ENCODE data around the gene MEDAG. TPM values are rescaled to one million over a fixed set of nuclear protein-coding genes. Genes with fewer than 3 reads are reported as not detected.

The MEDAG gene
- total and polyA plus RNA-seq, 7 experiments from 2014 or later, result 0.17 to 0.49 TPM; not detected in 5

GRCh38 chr13:30867089-30867669 is 38.9 kb upstream of the MEDAG start:
- H3K27ac Mint-ChIP-seq, result no peak overlapping the region
- ATAC-seq, result no peak
- Histone ChIP-seq H3K4me1 (ENCODE audit: control insufficient read depth in 2 of 2, insufficient read depth in 2 of 2, low read length in 2 of 2) (no peaks in the 10 kb centered on the region), H3K36me3 (ENCODE audit: control insufficient read depth in 2 of 3, insufficient read depth in 3 of 3, low read length in 3 of 3) (no peaks in the 10 kb centered on the region), H3K27ac (ENCODE audit: low read depth, low read length) (no peak overlapping the region), H3K27me3 (ENCODE audit: control insufficient read depth in 2 of 2, insufficient read depth in 2 of 2, low read length in 2 of 2) (no peaks in the 10 kb centered on the region), H3K9me3 (ENCODE audit: control insufficient read depth in 2 of 3, low read length in 3 of 3) (no peaks in the 10 kb centered on the region), H3K4me3 (ENCODE audit: low read length) (no peak overlapping the region)
- no peak overlapping the region for H3K4me3 Mint-ChIP-seq
- H3K27me3 Mint-ChIP-seq, result peaks cover 5 to 25% (median 12%) of the 10 kb centered on the region in 5 donors
- H3K4me1 Mint-ChIP-seq, result peaks cover 0 to 14% (median 4%) of the 10 kb centered on the region in 7 donors
- ChIA-PET POLR2A (no interaction called here), CTCF (interaction anchor here (0.5 to 0.9 kb wide), 3 partner anchors 20 to 286 kb away, joined by 3 to 5 read pairs (median 3); no protein-coding TSS in a partner anchor)
- no peaks in the 10 kb centered on the region for H3K36me3 Mint-ChIP-seq
- peaks cover 0 to 3% (median 0%) of the 10 kb centered on the region in 11 donors for H3K9me3 Mint-ChIP-seq
- intact Hi-C loops (cut with micrococcal nuclease), result loop anchor here in 1 of 2 donors (5.0 to 10.0 kb wide), 2 partner anchors 190 to 732 kb away; no protein-coding TSS in a partner anchor
- DNase-seq, result no peak

GRCh38 chr13:30868799-30869470 is 37.1 kb upstream of the MEDAG start:
- no peak for ATAC-seq
- H3K4me1 ChIP-seq (ENCODE audit: control insufficient read depth in 2 of 2, insufficient read depth in 2 of 2, low read length in 2 of 2), result no peaks in the 10 kb centered on the region
- no peak overlapping the region for H3K27ac ChIP-seq (ENCODE audit: low read depth, low read length)
- Mint-ChIP-seq H3K4me3 (no peak overlapping the region), H3K36me3 (no peaks in the 10 kb centered on the region), H3K4me1 (peaks cover 0 to 14% (median 4%) of the 10 kb centered on the region in 7 donors), H3K27ac (no peak overlapping the region), H3K27me3 (peaks cover 5 to 25% (median 12%) of the 10 kb centered on the region in 5 donors), H3K9me3 (no peaks in the 10 kb centered on the region)
- CTCF ChIA-PET, result interaction anchor here (0.7 to 1.0 kb wide), 2 partner anchors 10 to 15 kb away, joined by 3 to 7 read pairs; no protein-coding TSS in a partner anchor
- DNase-seq, result no peak
- no peak overlapping the region for H3K4me3 ChIP-seq (ENCODE audit: low read length)
- no peaks in the 10 kb centered on the region for H3K9me3 ChIP-seq (ENCODE audit: control insufficient read depth in 2 of 3, low read length in 3 of 3)
- no peaks in the 10 kb centered on the region for H3K27me3 ChIP-seq (ENCODE audit: control insufficient read depth in 2 of 2, insufficient read depth in 2 of 2, low read length in 2 of 2)
- POLR2A ChIA-PET, result no interaction called here
- intact Hi-C loops (cut with micrococcal nuclease), result loop anchor here in 1 of 2 donors (5.0 to 10.0 kb wide), 2 partner anchors 192 to 734 kb away; no protein-coding TSS in a partner anchor
- H3K36me3 ChIP-seq (ENCODE audit: control insufficient read depth in 2 of 3, insufficient read depth in 3 of 3, low read length in 3 of 3), result no peaks in the 10 kb centered on the region

GRCh38 chr13:30869491-30869890 is 36.6 kb upstream of the MEDAG start:
- H3K9me3 Mint-ChIP-seq, result no peaks in the 10 kb centered on the region
- intact Hi-C loops (cut with micrococcal nuclease), result loop anchor here in 1 of 2 donors (5.0 to 10.0 kb wide), 2 partner anchors 192 to 735 kb away; no protein-coding TSS in a partner anchor
- H3K4me1 Mint-ChIP-seq, result peaks cover 0 to 14% (median 4%) of the 10 kb centered on the region in 7 donors
- no peaks in the 10 kb centered on the region for H3K36me3 ChIP-seq (ENCODE audit: control insufficient read depth in 2 of 3, insufficient read depth in 3 of 3, low read length in 3 of 3)
- ChIA-PET POLR2A (no interaction called here), CTCF (interaction anchor here (1.0 kb wide), 1 partner anchor 10 kb away, joined by 7 read pairs; no protein-coding TSS in a partner anchor)
- ATAC-seq (no peak), DNase-seq (no peak)
- no peaks in the 10 kb centered on the region for H3K27me3 ChIP-seq (ENCODE audit: control insufficient read depth in 2 of 2, insufficient read depth in 2 of 2, low read length in 2 of 2)
- H3K4me1 ChIP-seq (ENCODE audit: control insufficient read depth in 2 of 2, insufficient read depth in 2 of 2, low read length in 2 of 2), result no peaks in the 10 kb centered on the region
- no peak overlapping the region for H3K4me3 Mint-ChIP-seq
- no peak overlapping the region for H3K27ac ChIP-seq (ENCODE audit: low read depth, low read length)
- no peak overlapping the region for H3K27ac Mint-ChIP-seq
- H3K4me3 ChIP-seq (ENCODE audit: low read length), result no peak overlapping the region
- H3K36me3 Mint-ChIP-seq, result no peaks in the 10 kb centered on the region
- peaks cover 5 to 25% (median 13%) of the 10 kb centered on the region in 5 donors for H3K27me3 Mint-ChIP-seq
- H3K9me3 ChIP-seq (ENCODE audit: control insufficient read depth in 2 of 3, low read length in 3 of 3), result no peaks in the 10 kb centered on the region

GRCh38 chr13:30870049-30870884 is 35.8 kb upstream of the MEDAG start:
- Histone ChIP-seq H3K27ac (ENCODE audit: low read depth, low read length) (no peak overlapping the region), H3K36me3 (ENCODE audit: control insufficient read depth in 2 of 3, insufficient read depth in 3 of 3, low read length in 3 of 3) (no peaks in the 10 kb centered on the region), H3K4me3 (ENCODE audit: low read length) (no peak overlapping the region), H3K4me1 (ENCODE audit: control insufficient read depth in 2 of 2, insufficient read depth in 2 of 2, low read length in 2 of 2) (no peaks in the 10 kb centered on the region), H3K9me3 (ENCODE audit: control insufficient read depth in 2 of 3, low read length in 3 of 3) (no peaks in the 10 kb centered on the region), H3K27me3 (ENCODE audit: control insufficient read depth in 2 of 2, insufficient read depth in 2 of 2, low read length in 2 of 2) (no peaks in the 10 kb centered on the region)
- Mint-ChIP-seq H3K27ac (no peak overlapping the region), H3K36me3 (no peaks in the 10 kb centered on the region), H3K4me3 (no peak overlapping the region), H3K27me3 (peaks cover 4 to 24% (median 13%) of the 10 kb centered on the region in 5 donors), H3K9me3 (no peaks in the 10 kb centered on the region), H3K4me1 (peaks cover 0 to 12% (median 3%) of the 10 kb centered on the region in 7 donors)
- intact Hi-C loops (cut with micrococcal nuclease), result no loop called here
- CTCF ChIA-PET, result interaction anchor here (1.0 kb wide), 1 partner anchor 9 kb away, joined by 7 read pairs; no protein-coding TSS in a partner anchor
- DNase-seq (peak in 1 of 9 donors; percentile 37), ATAC-seq (peak; percentile 72)
- POLR2A ChIA-PET, result no interaction called here

GRCh38 chr13:30870916-30871587 is 35.0 kb upstream of the MEDAG start:
- H3K27ac ChIP-seq (ENCODE audit: low read depth, low read length), result no peak overlapping the region
- Mint-ChIP-seq H3K36me3 (no peaks in the 10 kb centered on the region), H3K4me1 (peaks cover 0 to 9% (median 0%) of the 10 kb centered on the region in 7 donors), H3K27me3 (peaks cover 6 to 27% (median 7%) of the 10 kb centered on the region in 5 donors), H3K27ac (no peak overlapping the region), H3K4me3 (no peak overlapping the region), H3K9me3 (no peaks in the 10 kb centered on the region)
- H3K27me3 ChIP-seq (ENCODE audit: control insufficient read depth in 2 of 2, insufficient read depth in 2 of 2, low read length in 2 of 2), result no peaks in the 10 kb centered on the region
- POLR2A ChIA-PET, result no interaction called here
- H3K4me1 ChIP-seq (ENCODE audit: control insufficient read depth in 2 of 2, insufficient read depth in 2 of 2, low read length in 2 of 2), result no peaks in the 10 kb centered on the region
- ATAC-seq, result no peak
- intact Hi-C loops (cut with micrococcal nuclease), result no loop called here
- CTCF ChIA-PET, result no interaction called here
- no peaks in the 10 kb centered on the region for H3K9me3 ChIP-seq (ENCODE audit: control insufficient read depth in 2 of 3, low read length in 3 of 3)
- no peaks in the 10 kb centered on the region for H3K36me3 ChIP-seq (ENCODE audit: control insufficient read depth in 2 of 3, insufficient read depth in 3 of 3, low read length in 3 of 3)
- no peak overlapping the region for H3K4me3 ChIP-seq (ENCODE audit: low read length)
- DNase-seq, result no peak

- Histone ChIP-seq H3K4me3 (ENCODE audit: low read length) (no peak overlapping the region), H3K27me3 (ENCODE audit: control insufficient read depth in 2 of 2, insufficient read depth in 2 of 2, low read length in 2 of 2) (no peaks in the 10 kb centered on the region), H3K9me3 (ENCODE audit: control insufficient read depth in 2 of 3, low read length in 3 of 3) (no peaks in the 10 kb centered on the region), H3K27ac (ENCODE audit: low read depth, low read length) (no peak overlapping the region), H3K36me3 (ENCODE audit: control insufficient read depth in 2 of 3, insufficient read depth in 3 of 3, low read length in 3 of 3) (no peaks in the 10 kb centered on the region), H3K4me1 (ENCODE audit: control insufficient read depth in 2 of 2, insufficient read depth in 2 of 2, low read length in 2 of 2) (no peaks in the 10 kb centered on the region)
- ATAC-seq, result no peak
- POLR2A ChIA-PET, result no interaction called here
- intact Hi-C loops (cut with micrococcal nuclease), result no loop called here
- Mint-ChIP-seq H3K4me1 (peaks cover 0 to 9% (median 0%) of the 10 kb centered on the region in 7 donors), H3K36me3 (no peaks in the 10 kb centered on the region), H3K27ac (no peak overlapping the region), H3K27me3 (peaks cover 7 to 21% (median 7%) of the 10 kb centered on the region in 5 donors), H3K9me3 (no peaks in the 10 kb centered on the region), H3K4me3 (no peak overlapping the region)
- CTCF ChIA-PET, result no interaction called here
- no peak for DNase-seq
These were observed 34.3 kb upstream of the MEDAG start for GRCh38 chr13:30871588-30872275.

Data from naive thymus-derived CD4-positive, alpha-beta T cell (primary cell).